H9 (cell line): ENCODE results near the gene FHIT. TPM values are rescaled to one million over a fixed set of nuclear protein-coding genes. Genes with fewer than 3 reads are reported as not detected.

Source experiments
- DNase-seq: peaks from one replicate; pipeline ENCODE4 v3.0.0-alpha.2; 2017
- H2AFZ ChIP-seq: one replicate; pipeline ENCODE4 v1.6.1; 2013; ENCODE audit warnings: mild to moderate bottlenecking, low read length, control low read depth, moderate library complexity
- H2AK5ac ChIP-seq: 2 replicates; pipeline ENCODE4 v1.6.1; 2013; ENCODE audit warnings: low read length, control low read depth, mixed read lengths; ENCODE audit not compliant: insufficient read length
- H2BK120ac ChIP-seq: one replicate; pipeline ENCODE4 v1.6.1; 2013; ENCODE audit warnings: low read depth, mild to moderate bottlenecking, low read length, control low read depth, inconsistent platforms; ENCODE audit not compliant: poor library complexity, severe bottlenecking
- H2BK12ac ChIP-seq: 2 replicates; pipeline ENCODE4 v1.6.1; 2013; ENCODE audit warnings: low read length, control low read depth, mixed read lengths, low read depth; ENCODE audit not compliant: insufficient read length
- H2BK15ac ChIP-seq: 2 replicates; pipeline ENCODE4 v1.6.1; 2013; ENCODE audit warnings: low read depth, low read length, control low read depth
- H2BK20ac ChIP-seq: one replicate; pipeline ENCODE4 v1.6.1; 2013; ENCODE audit warnings: low read depth, mild to moderate bottlenecking, low read length, control low read depth, inconsistent platforms; ENCODE audit not compliant: poor library complexity, severe bottlenecking
- H2BK5ac ChIP-seq: 2 replicates; pipeline ENCODE4 v1.6.1; 2013; ENCODE audit warnings: low read length, control low read depth, mixed read lengths; ENCODE audit not compliant: insufficient read length
- H3K14ac ChIP-seq: 2 replicates; pipeline ENCODE4 v1.6.1; 2013; ENCODE audit warnings: low read length, control low read depth; ENCODE audit not compliant: insufficient read depth
- H3K18ac ChIP-seq: 2 replicates; pipeline ENCODE4 v1.6.1; 2013; ENCODE audit warnings: low read depth, mild to moderate bottlenecking, mixed read lengths, low read length, control low read depth; ENCODE audit not compliant: insufficient read length
- H3K23ac ChIP-seq: 2 replicates; pipeline ENCODE4 v1.6.1; 2013; ENCODE audit warnings: low read length, control low read depth, mixed read lengths, low read depth; ENCODE audit not compliant: insufficient read length
- H3K23me2 ChIP-seq: 2 replicates; pipeline ENCODE4 v1.6.1; 2013; ENCODE audit warnings: low read depth, mild to moderate bottlenecking, mixed read lengths, low read length, control low read depth; ENCODE audit not compliant: insufficient read length, poor library complexity, severe bottlenecking
- H3K27ac ChIP-seq: 2 replicates; pipeline ENCODE4 v1.5.1; 2013; ENCODE audit warnings: low read length, control low read depth, mixed read lengths, low read depth; ENCODE audit not compliant: insufficient read length
- H3K27me3 ChIP-seq: 2 replicates; pipeline ENCODE4 v1.6.1; 2013; ENCODE audit warnings: low read length, control low read depth, inconsistent platforms; ENCODE audit not compliant: insufficient read depth
- H3K4ac ChIP-seq: 2 replicates; pipeline ENCODE4 v1.6.1; 2013; ENCODE audit warnings: low read depth, mild to moderate bottlenecking, control low read depth, inconsistent platforms, low read length, moderate library complexity
- H3K4me1 ChIP-seq: 2 replicates; pipeline ENCODE4 v1.6.1; 2013; ENCODE audit warnings: low read length, control low read depth, inconsistent platforms; ENCODE audit not compliant: insufficient read depth
- H3K4me2 ChIP-seq: 2 replicates; pipeline ENCODE4 v1.6.1; 2013; ENCODE audit warnings: low read length, control low read depth, mixed read lengths; ENCODE audit not compliant: insufficient read length, insufficient read depth
- H3K56ac ChIP-seq: 2 replicates; pipeline ENCODE4 v1.6.1; 2013; ENCODE audit warnings: low read depth, mild to moderate bottlenecking, mixed read lengths, low read length, control low read depth; ENCODE audit not compliant: insufficient read length
- H3K79me1 ChIP-seq: 2 replicates; pipeline ENCODE4 v1.6.1; 2013; ENCODE audit warnings: low read depth, mild to moderate bottlenecking, moderate library complexity, low read length, control low read depth, inconsistent platforms; ENCODE audit not compliant: insufficient read depth, poor library complexity, severe bottlenecking
- H3K79me2 ChIP-seq: 2 replicates; pipeline ENCODE4 v1.6.1; 2013; ENCODE audit warnings: low read length, control low read depth, inconsistent platforms; ENCODE audit not compliant: insufficient read depth
- H3K9ac ChIP-seq: 2 replicates; pipeline ENCODE4 v1.6.1; 2013; ENCODE audit warnings: low read length, control low read depth, mixed read lengths; ENCODE audit not compliant: insufficient read length; ENCODE audit errors: extremely low read depth
- H3K9me3 ChIP-seq: one replicate; pipeline ENCODE4 v1.6.1; 2013; ENCODE audit warnings: low read depth, low read length, inconsistent platforms; ENCODE audit not compliant: control insufficient read depth
- H3T11ph ChIP-seq: one replicate; pipeline ENCODE4 v1.6.1; 2013; ENCODE audit warnings: mild to moderate bottlenecking, low read length, control low read depth, inconsistent platforms
- H4K20me1 ChIP-seq: one replicate; pipeline ENCODE4 v1.6.1; 2013; ENCODE audit not compliant: control insufficient read depth, insufficient read length, insufficient read depth
- H4K5ac ChIP-seq: 2 replicates; pipeline ENCODE4 v1.6.1; 2013; ENCODE audit warnings: low read depth, mild to moderate bottlenecking, mixed read lengths, low read length, control low read depth; ENCODE audit not compliant: insufficient read length
- H4K8ac ChIP-seq: replicated peaks from 2 replicates; pipeline ENCODE4 v1.6.1; 2013; ENCODE audit warnings: low read length, control low read depth, mixed read lengths, low read depth; ENCODE audit not compliant: insufficient read length
- H4K91ac ChIP-seq: 2 replicates; pipeline ENCODE4 v1.6.1; 2013; ENCODE audit warnings: low read depth, mild to moderate bottlenecking, moderate library complexity, mixed read lengths, low read length, control low read depth; ENCODE audit not compliant: insufficient read length
- H3K27ac Mint-ChIP-seq, 3 experiments: 2 replicates in 2 of 3; 3 replicates in 1 of 3; pipeline ENCODE4 v1.8.0; 2020 to 2021; ENCODE audit warnings: mixed read lengths in 3 of 3, mild to moderate bottlenecking in 1 of 3, moderate library complexity in 1 of 3
- H3K27me3 Mint-ChIP-seq: 2 replicates; pipeline ENCODE4 v1.8.0; 2021; ENCODE audit warnings: low read depth, mild to moderate bottlenecking, moderate library complexity, mixed read lengths
- H3K36me3 Mint-ChIP-seq, 3 experiments: 2 replicates in 2 of 3; 3 replicates in 1 of 3; pipeline ENCODE4 v1.8.0; 2020 to 2021; ENCODE audit warnings: low read depth in 3 of 3, mixed read lengths in 3 of 3; ENCODE audit not compliant: insufficient read depth in 1 of 3
- H3K4me1 Mint-ChIP-seq, 2 experiments: 2 replicates each; pipeline ENCODE4 v1.8.0; 2020; ENCODE audit warnings: mixed read lengths in 2 of 2
- H3K4me3 Mint-ChIP-seq, 2 experiments: 2 replicates in 1 of 2; 3 replicates in 1 of 2; pipeline ENCODE4 v1.8.0; 2020 to 2021; ENCODE audit warnings: mild to moderate bottlenecking in 2 of 2, mixed read lengths in 2 of 2, moderate library complexity in 1 of 2
- H3K9me3 Mint-ChIP-seq, 2 experiments: 2 replicates in 1 of 2; 3 replicates in 1 of 2; pipeline ENCODE4 v1.8.0; 2020; ENCODE audit warnings: mild to moderate bottlenecking in 2 of 2, mixed read lengths in 2 of 2, moderate library complexity in 1 of 2
- CTCF ChIP-seq: fragments of 200-600 bp; sonication (generic); conservative IDR thresholded peaks from 3 replicates; pipeline ENCODE4 v1.8.0; 2021; ENCODE audit warnings: antibody characterized with exemption, mild to moderate bottlenecking
- WGBS: extraction: QIAGEN DNeasy Blood & Tissue Kit; methylation state at CpG from one replicate; pipeline ENCODE4 v1.1.7; 2013; ENCODE audit warnings: missing lambda C conversion rate, low lambda C conversion rate, mixed read lengths; ENCODE audit not compliant: insufficient read length; ENCODE audit errors: extremely low coverage; 5-methylcytosine and 5-hydroxymethylcytosine counted together
- total RNA-seq: library from RNA; stranded (reverse); gene quantifications from 2 replicates; pipeline ENCODE4 v1.2.1, GENCODE V29; 2021

Gene FHIT
- total RNA-seq, 1 experiment from 2014 or later, result 3.0 TPM

GRCh38 chr3:60146121-60146520 lies 1105.1 kb downstream of the FHIT start:
- H3K9me3 Mint-ChIP-seq, result no peaks in the 10 kb centered on the region
- TF ChIP-seq CTCF, result no peak
- no peak overlapping the region for H2BK20ac ChIP-seq
- H3K27me3 Mint-ChIP-seq, result no peaks in the 10 kb centered on the region
- H2AK5ac ChIP-seq, result no peak overlapping the region
- no peak for DNase-seq
- H2BK15ac ChIP-seq, result no peak overlapping the region
- H3K27me3 ChIP-seq, result no peaks in the 10 kb centered on the region
- no peaks in the 10 kb centered on the region for H3K9me3 ChIP-seq
- no peaks in the 10 kb centered on the region for H3K79me2 ChIP-seq
- no peak overlapping the region for H4K8ac ChIP-seq
- H3T11ph ChIP-seq, result no peak overlapping the region
- no peak overlapping the region for H3K4ac ChIP-seq
- H2BK12ac ChIP-seq, result no peak overlapping the region
- H3K14ac ChIP-seq, result no peak overlapping the region; the same call in 1 of the 2 replicates
- H3K27ac Mint-ChIP-seq, result no peak overlapping the region
- H3K36me3 Mint-ChIP-seq, result no peaks in the 10 kb centered on the region
- no peaks in the 10 kb centered on the region for H3K23me2 ChIP-seq
- no peak overlapping the region for H3K18ac ChIP-seq
- H4K91ac ChIP-seq, result no peak overlapping the region
- no peak overlapping the region for H3K23ac ChIP-seq
- H3K27ac ChIP-seq, result no peak overlapping the region
- H3K4me1 ChIP-seq, result peaks cover 7% of the 10 kb centered on the region; the same call in 1 of the 2 replicates
- no peak overlapping the region for H3K4me2 ChIP-seq
- no peaks in the 10 kb centered on the region for H4K20me1 ChIP-seq
- H3K4me1 Mint-ChIP-seq, result peaks cover 21 to 23% of the 10 kb centered on the region in 2 experiments
- H3K56ac ChIP-seq, result no peak overlapping the region
- H4K5ac ChIP-seq, result no peak overlapping the region
- H3K79me1 ChIP-seq, result no peaks in the 10 kb centered on the region
- WGBS, result no CpG with 5 or more reads among the region's 1 CpG
- no peak overlapping the region for H3K9ac ChIP-seq
- no peak overlapping the region for H2AFZ ChIP-seq
- no peak overlapping the region for H3K4me3 Mint-ChIP-seq
- no peak overlapping the region for H2BK5ac ChIP-seq
- no peak overlapping the region for H2BK120ac ChIP-seq
